Measurements from ENCODE around the gene RALGAPA2.

RALGAPA2 gene

GRCh38 chr20:20439602-20440190 is 272.7 kb downstream of the RALGAPA2 start:
- H3K4me3 ChIP-seq (ENCODE audit: low read depth, low read length): no peak overlapping the region
- TF ChIP-seq CTCF (IDR thresholded peaks at IDR 0.05; ENCODE audit: borderline replicate concordance, insufficient read depth, low read depth, low read length): no peak

GRCh38 chr20:20437314-20437713 is 275.1 kb downstream of the RALGAPA2 start:
- TF ChIP-seq CTCF (IDR thresholded peaks at IDR 0.05; ENCODE audit: borderline replicate concordance, insufficient read depth, low read depth, low read length): no peak
- H3K4me3 ChIP-seq (ENCODE audit: low read depth, low read length): no peak overlapping the region

GRCh38 chr20:20436689-20437088 is 275.8 kb downstream of the RALGAPA2 start:
- H3K4me3 ChIP-seq (ENCODE audit: low read depth, low read length): no peak overlapping the region
- TF ChIP-seq CTCF (IDR thresholded peaks at IDR 0.05; ENCODE audit: borderline replicate concordance, insufficient read depth, low read depth, low read length): no peak

GRCh38 chr20:20435453-20435852 is 277.0 kb downstream of the RALGAPA2 start:
- H3K4me3 ChIP-seq (ENCODE audit: low read depth, low read length): no peak overlapping the region
- TF ChIP-seq CTCF (IDR thresholded peaks at IDR 0.05; ENCODE audit: borderline replicate concordance, insufficient read depth, low read depth, low read length): no peak

- TF ChIP-seq CTCF (IDR thresholded peaks at IDR 0.05; ENCODE audit: borderline replicate concordance, insufficient read depth, low read depth, low read length): no peak
Measured at GRCh38 chr20:20432618-20433286, 279.7 kb downstream of the RALGAPA2 start.

GRCh38 chr20:20430066-20430465 is 282.4 kb downstream of the RALGAPA2 start:
- H3K4me3 ChIP-seq (ENCODE audit: low read depth, low read length): no peak overlapping the region
- no peak for TF ChIP-seq CTCF (IDR thresholded peaks at IDR 0.05; ENCODE audit: borderline replicate concordance, insufficient read depth, low read depth, low read length)

More at GRCh38 chr20:20432618-20433286, 279.7 kb downstream of the RALGAPA2 start:
- no peak overlapping the region for H3K4me3 ChIP-seq (ENCODE audit: low read depth, low read length)

GRCh38 chr20:20428067-20428466 is 284.4 kb downstream of the RALGAPA2 start:
- no peak overlapping the region for H3K4me3 ChIP-seq (ENCODE audit: low read depth, low read length)
- TF ChIP-seq CTCF (IDR thresholded peaks at IDR 0.05; ENCODE audit: borderline replicate concordance, insufficient read depth, low read depth, low read length): no peak
